OCI-LY1 (cell line): ENCODE data around the gene GSG1.
"Not testable (repeated sequence)": the region's sequence is repeated elsewhere in the genome, so short reads cannot be mapped to it uniquely, and the experiment has no call there.

Experiments
- H2AFZ ChIP-seq: fragments of 200-600 bp; sonication (generic), shearing (Covaris generic); 2 replicates; pipeline ENCODE4 v1.6.0; 2014; ENCODE audit warnings: antibody characterized with exemption, mild to moderate bottlenecking, low read length
- H3F3A ChIP-seq: fragments of 200-600 bp; sonication (generic), shearing (Covaris generic); 2 replicates; pipeline ENCODE4 v1.6.0; 2014; ENCODE audit warnings: mild to moderate bottlenecking, antibody characterized with exemption, low read length, moderate library complexity; ENCODE audit not compliant: insufficient read depth
- H3K27ac ChIP-seq: fragments of 200-600 bp; sonication (generic); 2 replicates; pipeline ENCODE4 v1.5.1; 2014; ENCODE audit warnings: low read length, mixed run types, mild to moderate bottlenecking, low read depth; ENCODE audit not compliant: poor library complexity, severe bottlenecking
- H3K27me3 ChIP-seq: fragments of 200-600 bp; sonication (generic); 2 replicates; pipeline ENCODE4 v1.6.0; 2014; ENCODE audit warnings: antibody characterized with exemption, mild to moderate bottlenecking, low read length, moderate library complexity; ENCODE audit not compliant: insufficient read depth
- H3K36me3 ChIP-seq: fragments of 200-600 bp; sonication (generic); 2 replicates; pipeline ENCODE4 v1.6.1; 2014; ENCODE audit warnings: mild to moderate bottlenecking, antibody characterized with exemption, low read length, moderate library complexity, mixed read lengths; ENCODE audit not compliant: insufficient read depth
- H3K4me1 ChIP-seq: fragments of 200-600 bp; sonication (generic); 2 replicates; pipeline ENCODE4 v1.5.1; 2014; ENCODE audit warnings: mild to moderate bottlenecking, low read length, moderate library complexity; ENCODE audit not compliant: insufficient read depth, severe bottlenecking
- H3K4me2 ChIP-seq: fragments of 200-600 bp; sonication (generic), shearing (Covaris generic); 2 replicates; pipeline ENCODE4 v1.6.1; 2014; ENCODE audit warnings: low read length
- H3K4me3 ChIP-seq: fragments of 200-600 bp; sonication (generic); 2 replicates; pipeline ENCODE4 v1.5.1; 2014; ENCODE audit warnings: low read length, low read depth, mild to moderate bottlenecking, mixed read lengths; ENCODE audit not compliant: poor library complexity, severe bottlenecking
- H3K79me2 ChIP-seq: fragments of 200-600 bp; shearing (Covaris generic); 2 replicates; pipeline ENCODE4 v1.6.1; 2016; ENCODE audit warnings: mixed run types, low read length, mixed read lengths; ENCODE audit not compliant: insufficient read depth
- H3K9ac ChIP-seq: fragments of 200-600 bp; sonication (generic), shearing (Covaris generic); 2 replicates; pipeline ENCODE4 v1.6.1; 2014; ENCODE audit warnings: mild to moderate bottlenecking, low read length, mixed read lengths
- H3K9me2 ChIP-seq: fragments of 200-600 bp; sonication (generic), shearing (Covaris generic); 2 replicates; pipeline ENCODE4 v1.6.1; 2014; ENCODE audit warnings: low read depth, mild to moderate bottlenecking, low read length, mixed read lengths
- H3K9me3 ChIP-seq: fragments of 200-600 bp; shearing (Covaris generic); 2 replicates; pipeline ENCODE4 v1.6.1; 2014; ENCODE audit warnings: low read length, mixed read lengths
- H4K20me1 ChIP-seq: fragments of 200-600 bp; sonication (generic), shearing (Covaris generic); 2 replicates; pipeline ENCODE4 v1.6.0; 2016; ENCODE audit warnings: mild to moderate bottlenecking, low read length; ENCODE audit not compliant: insufficient read depth
- CTCF ChIP-seq: fragments of 200-600 bp; sonication (generic), shearing (Covaris generic); IDR thresholded peaks from 2 replicates; pipeline ENCODE4 v1.5.1; 2017; ENCODE audit warnings: mild to moderate bottlenecking, antibody characterized with exemption, low read length, moderate library complexity, mixed read lengths
- EZH2 ChIP-seq: fragments of 200-600 bp; sonication (generic), shearing (Covaris generic); IDR thresholded peaks from 2 replicates; pipeline ENCODE4 v1.8.0; 2017; ENCODE audit warnings: borderline replicate concordance, mixed run types, mild to moderate bottlenecking, antibody characterized with exemption, low read length, moderate library complexity, mixed read lengths

GSG1 gene

GRCh38 chr12:13039328-13039956 lies 64.0 kb downstream of the GSG1 start:
- no peak overlapping the region for H3K9ac ChIP-seq

GRCh38 chr12:13038491-13039161 lies 64.8 kb downstream of the GSG1 start:
- Histone ChIP-seq H3K4me2 (no peak overlapping the region), H3F3A (no peaks in the 10 kb centered on the region), H3K36me3 (no peaks in the 10 kb centered on the region), H3K4me3 (no peak overlapping the region), H2AFZ (no peak overlapping the region), H3K9me3 (no peaks in the 10 kb centered on the region), H3K27me3 (no peaks in the 10 kb centered on the region), H3K9ac (no peak overlapping the region), H3K27ac (no peak overlapping the region), H3K4me1 (peaks cover under 1% of the 10 kb centered on the region), H3K9me2 (no peaks in the 10 kb centered on the region), H3K79me2 (no peaks in the 10 kb centered on the region), H4K20me1 (no peaks in the 10 kb centered on the region)
- no peak for TF ChIP-seq CTCF
- TF ChIP-seq EZH2 = no peak

More at GRCh38 chr12:13039328-13039956, 64.0 kb downstream of the GSG1 start:
- TF ChIP-seq CTCF (no peak), EZH2 (no peak)
- H3K27me3 ChIP-seq = no peaks in the 10 kb centered on the region
- no peaks in the 10 kb centered on the region for H3K36me3 ChIP-seq
- no peak overlapping the region for H3K4me2 ChIP-seq
- H4K20me1 ChIP-seq = no peaks in the 10 kb centered on the region
- no peaks in the 10 kb centered on the region for H3F3A ChIP-seq
- no peaks in the 10 kb centered on the region for H3K9me2 ChIP-seq
- no peak overlapping the region for H2AFZ ChIP-seq
- H3K27ac ChIP-seq = no peak overlapping the region
- no peaks in the 10 kb centered on the region for H3K79me2 ChIP-seq
- peaks cover 5% of the 10 kb centered on the region for H3K4me1 ChIP-seq
- H3K9me3 ChIP-seq = no peaks in the 10 kb centered on the region
- H3K4me3 ChIP-seq = no peak overlapping the region

GRCh38 chr12:13036881-13037280 lies 66.6 kb downstream of the GSG1 start:
- no peaks in the 10 kb centered on the region for H3K4me1 ChIP-seq
- no peaks in the 10 kb centered on the region for H3K9me3 ChIP-seq
- no peak overlapping the region for H3K4me3 ChIP-seq
- no peak overlapping the region for H3K9ac ChIP-seq
- H3K27me3 ChIP-seq = no peaks in the 10 kb centered on the region
- H4K20me1 ChIP-seq = no peaks in the 10 kb centered on the region
- H3K79me2 ChIP-seq = no peaks in the 10 kb centered on the region
- H3K9me2 ChIP-seq = no peaks in the 10 kb centered on the region
- no peak overlapping the region for H3K27ac ChIP-seq
- H3F3A ChIP-seq = no peaks in the 10 kb centered on the region
- no peak overlapping the region for H3K4me2 ChIP-seq
- TF ChIP-seq EZH2 (no peak), CTCF (no peak)
- H2AFZ ChIP-seq = no peak overlapping the region
- H3K36me3 ChIP-seq = no peaks in the 10 kb centered on the region

GRCh38 chr12:13035335-13035734 lies 68.1 kb downstream of the GSG1 start:
- not testable (repeated sequence) for H3K27ac ChIP-seq, H4K20me1 ChIP-seq, H3K4me1 ChIP-seq, H3K9ac ChIP-seq, H3K9me2 ChIP-seq, H3K36me3 ChIP-seq, H3K27me3 ChIP-seq, H3K4me3 ChIP-seq, H3K9me3 ChIP-seq, H3K79me2 ChIP-seq, H3K4me2 ChIP-seq, H2AFZ ChIP-seq, H3F3A ChIP-seq
